GM12878 (cell line): ENCODE measurements around the gene ALOX12B. TPM values are rescaled to one million over a fixed set of nuclear protein-coding genes. Genes with fewer than 3 reads are reported as not detected.

ENCODE experiments used
- ATAC-seq: fragments of 200-7000 bp; cut with Tn5 transposase; 3 replicates; pipeline ENCODE4 v1.9.1; 2020; ENCODE audit warnings: mild to moderate bottlenecking, moderate library complexity
- BruUV-seq: library from RNA; stranded (reverse); fragments of 400-500 nt; replicated peaks from 2 replicates; lab custom pipeline; 2021; lab: Mats Ljungman, UMichigan
- CTCF ChIA-PET: fragments of 300-600 bp; sonication (Branson Sonifier 250); formaldehyde crosslinking; extraction: SDS; loops from one replicate; lab custom pipeline; 2021; ENCODE audit warnings: inconsistent platforms; lab: Yijun Ruan, JAX
- POLR2A ChIA-PET: fragments of 350-600 bp; formaldehyde crosslinking; extraction: SDS; loops from one replicate; lab custom pipeline; 2021; ENCODE audit warnings: inconsistent platforms; lab: Charles Lee
- RAD21 ChIA-PET: fragments of 300-600 bp; sonication (Branson Sonifier 250); formaldehyde crosslinking; loops from one replicate; lab custom pipeline; 2023; ENCODE audit warnings: antibody characterized with exemption; ENCODE audit not compliant: unreplicated experiment; lab: Charles Lee
- SMC1A ChIA-PET: fragments of 300-600 bp; sonication (Branson Sonifier 250); formaldehyde crosslinking; loops from one replicate; lab custom pipeline; 2023; ENCODE audit not compliant: unreplicated experiment, uncharacterized antibody; lab: Charles Lee
- DNase-seq: peaks from one replicate; pipeline ENCODE4 v3.0.0-alpha.2; 2011; ENCODE audit warnings: low read depth, low spot score
- FAIRE-seq: peaks from 3 replicates; lab custom pipeline; 2011; peaks lifted over from hg19 to GRCh38; lab: Jason Lieb, UNC
- H2AFZ ChIP-seq: 2 replicates; pipeline ENCODE4 v1.6.0; 2011; ENCODE audit warnings: low read depth, low read length, control low read depth; ENCODE audit not compliant: control insufficient read depth
- H3K27ac ChIP-seq: 2 replicates; pipeline ENCODE4 v1.5.1; 2011; ENCODE audit warnings: control low read depth; ENCODE audit not compliant: control insufficient read depth, insufficient read depth
- H3K27me3 ChIP-seq, 2 experiments: replicated peaks in 1 of 2; 2 replicates each; pipeline versions ENCODE4 v1.6.0 to v1.6.1; 2011; ENCODE audit warnings: low read length in 1 of 2; ENCODE audit not compliant: control insufficient read depth in 2 of 2, insufficient read depth in 2 of 2
- H3K36me3 ChIP-seq, 2 experiments: 2 replicates each; pipeline ENCODE4 v1.5.1; 2011; ENCODE audit warnings: low read length in 1 of 2; ENCODE audit not compliant: control insufficient read depth in 2 of 2, insufficient read depth in 2 of 2
- H3K4me1 ChIP-seq: 2 replicates; pipeline ENCODE4 v1.6.1; 2011; ENCODE audit warnings: mild to moderate bottlenecking, low read length, moderate library complexity, mixed read lengths; ENCODE audit not compliant: control insufficient read depth, insufficient read depth
- H3K4me2 ChIP-seq: 2 replicates; pipeline ENCODE4 v1.6.0; 2011; ENCODE audit warnings: control low read depth; ENCODE audit not compliant: control insufficient read depth, insufficient read depth
- H3K4me3 ChIP-seq: fragments of 200-600 bp; sonication (generic); 2 replicates; pipeline ENCODE4 v1.5.1; 2016
- H3K79me2 ChIP-seq: 2 replicates; pipeline ENCODE4 v1.6.0; 2011; ENCODE audit warnings: low read length; ENCODE audit not compliant: control insufficient read depth, insufficient read depth
- H3K9ac ChIP-seq: 2 replicates; pipeline ENCODE4 v1.8.0; 2011; ENCODE audit warnings: low read length, control low read depth, mixed read lengths; ENCODE audit not compliant: control insufficient read depth, insufficient read depth
- H3K9me3 ChIP-seq: replicated peaks from 3 replicates; pipeline ENCODE4 v1.5.1; 2011; ENCODE audit warnings: mild to moderate bottlenecking, low read length; ENCODE audit not compliant: control insufficient read depth, insufficient read depth
- H4K20me1 ChIP-seq: 2 replicates; pipeline ENCODE4 v1.6.0; 2011; ENCODE audit not compliant: control insufficient read depth, insufficient read depth
- BCL3 ChIP-seq: IDR thresholded peaks from 2 replicates; pipeline ENCODE4 v1.6.1; 2011; ENCODE audit warnings: borderline replicate concordance, low read depth, mild to moderate bottlenecking, moderate library complexity, low read length; ENCODE audit not compliant: insufficient read depth, poor library complexity, severe bottlenecking
- ETV6 ChIP-seq, 2 experiments: fragments of 450-650 bp in 1 of 2; IDR thresholded peaks in 1 of 2; conservative IDR thresholded peaks in 1 of 2; 2 replicates each; pipeline ENCODE4 v1.6.1; 2014; ENCODE audit warnings: antibody characterized with exemption in 1 of 2, borderline replicate concordance in 1 of 2, low read depth in 1 of 2, mild to moderate bottlenecking in 1 of 2, moderate library complexity in 1 of 2
- FOXM1 ChIP-seq: IDR thresholded peaks from 2 replicates; pipeline ENCODE4 v1.6.1; 2012; ENCODE audit warnings: low read depth, mild to moderate bottlenecking, inconsistent platforms, low read length, moderate library complexity
- MYB ChIP-seq: fragments of 150-350 bp; IDR thresholded peaks from 2 replicates; pipeline ENCODE4 v1.6.1; 2014; ENCODE audit warnings: mild to moderate bottlenecking, low read depth, low read length, borderline replicate concordance
- SRF ChIP-seq, 2 experiments: IDR thresholded peaks; 2 replicates each; pipeline ENCODE4 v1.6.1; 2011; ENCODE audit warnings: low read depth in 2 of 2, low read length in 2 of 2, mild to moderate bottlenecking in 1 of 2, moderate library complexity in 1 of 2
- SUPT20H ChIP-seq: IDR thresholded peaks from 2 replicates; pipeline ENCODE4 v1.6.1; 2011; ENCODE audit warnings: low read depth, mild to moderate bottlenecking, low read length, moderate library complexity, borderline replicate concordance; ENCODE audit not compliant: control insufficient read depth
- USF2 ChIP-seq: IDR thresholded peaks from 2 replicates; pipeline ENCODE4 v1.6.1; 2011; ENCODE audit warnings: low read depth, low read length, improper control_type of control experiment, borderline replicate concordance
- ZBTB4 ChIP-seq: fragments of 450-650 bp; formaldehyde crosslinking; IDR thresholded peaks from 2 replicates; pipeline ENCODE4 v1.4.0; 2022; ENCODE audit warnings: mild to moderate bottlenecking, moderate library complexity
- ZZZ3 ChIP-seq: IDR thresholded peaks from 2 replicates; pipeline ENCODE4 v1.6.1; 2011; ENCODE audit warnings: low read depth; ENCODE audit not compliant: control insufficient read depth, insufficient read length
- WGBS: methylation state at CpG from one replicate; pipeline ENCODE4 v1.1.6; 2016; ENCODE audit warnings: low lambda C conversion rate; ENCODE audit not compliant: insufficient replicate concordance, insufficient coverage; ENCODE audit errors: missing lambda C conversion rate; 5-methylcytosine and 5-hydroxymethylcytosine counted together
- in situ Hi-C: fragments of 300-500 bp; cut with MboI; formaldehyde crosslinking; loops from 9 replicates; pipeline ENCODE4 v1.14.3; 2018; ENCODE audit warnings: mixed read lengths
- intact Hi-C: fragments of 100-400 bp; cut with micrococcal nuclease; formaldehyde crosslinking; loops from one replicate; pipeline ENCODE4 v1.14.2; 2022; ENCODE audit not compliant: unreplicated experiment
- polyA plus RNA-seq, 11 experiments: library from polyadenylated mRNA; depleted of rRNA in 4 of 11; unstranded in 6 of 11; stranded (reverse) in 5 of 11; fragments of >200 nt; fragmentation: Nextera tagmentation in 4 of 11; fragmentation: Illumina TruSeq in 1 of 11; extraction: Ambion mirVana in 4 of 11; extraction: Trizol in 1 of 11; gene quantifications; 1 replicate in 1 of 11; 2 replicates in 10 of 11; pipeline versions ENCODE4 v1.2.1 to v1.2.3, GENCODE V29; 2011 to 2016; ENCODE audit warnings: inconsistent platforms in 2 of 11, missing spikeins in 2 of 11, low read depth in 1 of 11
- total RNA-seq, 4 experiments: library from RNA; depleted of rRNA in 3 of 4; stranded (reverse); fragments of >200 nt in 3 of 4; fragmentation: Illumina TruSeq in 1 of 4; extraction: Trizol in 1 of 4; gene quantifications; 2 replicates each; pipeline versions ENCODE4 v1.2.1 to v1.2.3, GENCODE V29; 2013 to 2021

The ALOX12B gene
- total and polyA plus RNA-seq, 10 of the 15 experiments (the other 5 are each of a cell fraction or from before 2014, with no cell fraction given): 0.17 to 0.54 TPM; not detected in 8

- TF ChIP-seq ZBTB4 (CRISPR knock-in tag): no peak
- TF ChIP-seq USF2: no peak
- TF ChIP-seq SRF (IDR thresholded peaks at IDR 0.05; ENCODE audit: low read depth in 2 of 2, low read length in 2 of 2): no peak
- TF ChIP-seq ZZZ3: no peak
- TF ChIP-seq, all 136 proteins: peak for 0
Observed at GRCh38 chr17:8068736-8069586, 18.6 kb downstream of the ALOX12B start (continued).

- ChIA-PET POLR2A (no interaction called here), SMC1A (interaction anchor here (1.1 kb wide), 1 partner anchor 13 kb away, joined by 5 read pairs; no protein-coding TSS in a partner anchor), RAD21 (no interaction called here), CTCF (interaction anchor here (2.3 to 4.7 kb wide), 2 partner anchors 7 to 11 kb away, joined by 11 to 52 read pairs; no protein-coding TSS in a partner anchor)
- DNase-seq (no peak), FAIRE-seq (no peak), ATAC-seq (no peak)
- intact Hi-C loops (no loop called here), in situ Hi-C loops (no loop called here)
- Histone ChIP-seq H3K4me3 (no peak overlapping the region), H3K9ac (no peak overlapping the region), H3K27ac (no peak overlapping the region), H3K9me3 (no peaks in the 10 kb centered on the region), H3K79me2 (no peaks in the 10 kb centered on the region), H2AFZ (no peak overlapping the region), H3K4me2 (no peak overlapping the region), H3K4me1 (no peaks in the 10 kb centered on the region), H3K36me3 (no peaks in the 10 kb centered on the region), H4K20me1 (no peaks in the 10 kb centered on the region), H3K27me3 (peaks cover 4 to 6% of the 10 kb centered on the region in 2 experiments)
- no TSS peak for BruUV-seq
- 13% methylated on average over 4 of the region's 4 CpGs for WGBS
- TF ChIP-seq SUPT20H: no peak
- TF ChIP-seq BCL3: no peak
- TF ChIP-seq FOXM1: no peak
- no peak for TF ChIP-seq ZZZ3
- TF ChIP-seq ETV6 (conservative IDR thresholded peaks at IDR 0.05 in 1 of 2, IDR thresholded peaks at IDR 0.05 in 1 of 2; ENCODE audit: borderline replicate concordance in 1 of 2, low read depth in 1 of 2): no peak
- no peak for TF ChIP-seq MYB
Observed at GRCh38 chr17:8067806-8068205, 19.7 kb downstream of the ALOX12B start.
